PFSK-1 (cell line): ENCODE data around the gene DNAH10.

Experiments
- FOXP2 ChIP-seq: optimal IDR thresholded peaks from 2 replicates; pipeline ENCODE3; 2011; ENCODE audit warnings: borderline replicate concordance, control low read depth, inconsistent platforms; ENCODE audit not compliant: insufficient read depth; ENCODE audit errors: extremely low read length, extremely low read depth
- POLR2AphosphoS5 ChIP-seq: IDR thresholded peaks from 2 replicates; pipeline ENCODE4 v1.6.1; 2012; ENCODE audit warnings: low read depth, mild to moderate bottlenecking, control low read depth, low read length, moderate library complexity
- REST ChIP-seq, 2 experiments: IDR thresholded peaks; 2 replicates each; pipeline versions ENCODE4 v1.6.1 to v1.8.0; 2011 to 2012; ENCODE audit warnings: low read depth in 2 of 2, low read length in 2 of 2, control low read depth in 1 of 2, inconsistent platforms in 1 of 2, mild to moderate bottlenecking in 1 of 2, moderate library complexity in 1 of 2; ENCODE audit not compliant: insufficient read depth in 1 of 2
- SIN3A ChIP-seq: IDR thresholded peaks from 2 replicates; pipeline ENCODE4 v1.6.1; 2012; ENCODE audit warnings: mild to moderate bottlenecking, low read length, moderate library complexity, borderline replicate concordance; ENCODE audit not compliant: insufficient read depth
- TAF1 ChIP-seq: IDR thresholded peaks from 2 replicates; pipeline ENCODE4 v1.6.1; 2012; ENCODE audit warnings: low read length, control low read depth, borderline replicate concordance; ENCODE audit not compliant: insufficient read depth

- TF ChIP-seq POLR2AphosphoS5 (no peak), TAF1 (no peak), REST (IDR thresholded peaks at IDR 0.05; ENCODE audit: insufficient read depth in 1 of 2, low read depth in 2 of 2, low read length in 2 of 2) (no peak), SIN3A (no peak), FOXP2 (no peak)
These were observed 180.1 kb downstream of the DNAH10 start for GRCh38 chr12:123942238-123942653.
